CD4-positive, CD25-positive, alpha-beta regulatory T cell (primary cell): ENCODE measurements around the gene EPB42. TPM values are rescaled to one million over a fixed set of nuclear protein-coding genes. Genes with fewer than 3 reads are reported as not detected.

ENCODE experiments used
- ATAC-seq, 2 donors: fragments of 150-1000 bp; cut with Tn5 transposase; one replicate each; pipeline ENCODE4 v1.10.0; 2021; ENCODE audit warnings: low read depth in 2 of 2, moderate number of reproducible peaks in 2 of 2, moderate library complexity in 1 of 2
- DNase-seq, 3 donors: peaks; one replicate each; pipeline versions ENCODE4 v3.0.0 to v3.0.0-alpha.2; 2012 to 2022; ENCODE audit warnings: mixed read lengths in 1 of 3
- H3K27ac ChIP-seq: one replicate; pipeline ENCODE4 v1.7.0; 2013; ENCODE audit warnings: mild to moderate bottlenecking, low read length; ENCODE audit not compliant: insufficient read depth, poor library complexity, severe bottlenecking
- H3K27me3 ChIP-seq: one replicate; pipeline ENCODE4 v1.7.0; 2013; ENCODE audit warnings: low read length; ENCODE audit not compliant: control insufficient read depth, insufficient read depth
- H3K36me3 ChIP-seq: one replicate; pipeline ENCODE4 v1.7.0; 2013; ENCODE audit warnings: mild to moderate bottlenecking, low read length, moderate library complexity; ENCODE audit not compliant: control insufficient read depth, insufficient read depth
- H3K4me1 ChIP-seq: 2 replicates; pipeline ENCODE4 v1.7.0; 2013; ENCODE audit warnings: mild to moderate bottlenecking, low read length; ENCODE audit not compliant: insufficient read depth, control insufficient read depth, poor library complexity, severe bottlenecking
- H3K4me3 ChIP-seq: one replicate; pipeline ENCODE4 v1.7.0; 2013; ENCODE audit warnings: low read depth, mild to moderate bottlenecking, low read length, moderate library complexity
- H3K9me3 ChIP-seq, 2 experiments: 1 replicate in 1 of 2; 2 replicates in 1 of 2; pipeline ENCODE4 v1.7.0; 2013; ENCODE audit warnings: low read length in 2 of 2, mild to moderate bottlenecking in 1 of 2, moderate library complexity in 1 of 2; ENCODE audit not compliant: control insufficient read depth in 2 of 2
- H3K27ac Mint-ChIP-seq, 3 donors: one replicate each; pipeline ENCODE4 v1.8.0; 2020 to 2022; ENCODE audit warnings: mild to moderate bottlenecking in 3 of 3, mixed read lengths in 3 of 3, moderate library complexity in 2 of 3
- H3K27me3 Mint-ChIP-seq: one replicate; pipeline ENCODE4 v1.8.0; 2022; ENCODE audit warnings: mild to moderate bottlenecking, mixed read lengths
- H3K36me3 Mint-ChIP-seq: one replicate; pipeline ENCODE4 v1.8.0; 2020; ENCODE audit warnings: mixed read lengths
- H3K4me1 Mint-ChIP-seq, 4 donors: one replicate each; pipeline ENCODE4 v1.8.0; 2020 to 2022; ENCODE audit warnings: mixed read lengths in 4 of 4, mild to moderate bottlenecking in 1 of 4
- H3K4me3 Mint-ChIP-seq, 4 donors: one replicate each; pipeline ENCODE4 v1.8.0; 2020 to 2022; ENCODE audit warnings: mild to moderate bottlenecking in 4 of 4, mixed read lengths in 4 of 4, moderate library complexity in 3 of 4
- H3K9me3 Mint-ChIP-seq, 7 donors: one replicate each; pipeline ENCODE4 v1.8.0; 2020 to 2022; ENCODE audit warnings: mixed read lengths in 7 of 7, mild to moderate bottlenecking in 3 of 7, moderate library complexity in 2 of 7
- polyA plus RNA-seq, 4 donors: library from polyadenylated mRNA; unstranded; fragments of 300-500 nt; fragmentation: Illumina TruSeq; gene quantifications; one replicate each; pipeline ENCODE4 v1.2.3, GENCODE V29; 2021
- total RNA-seq: library from RNA; stranded (reverse); gene quantifications from one replicate; pipeline ENCODE4 v1.2.3, GENCODE V29; 2022

Gene EPB42
- total and polyA plus RNA-seq, 5 donors from 2014 or later, result 0.53 TPM; not detected in 4

- no peak for DNase-seq
- Mint-ChIP-seq H3K4me1 (no peaks in the 10 kb centered on the region), H3K9me3 (peaks cover 0 to 2% (median 0%) of the 10 kb centered on the region in 7 donors), H3K4me3 (no peak overlapping the region), H3K27ac (no peak overlapping the region), H3K36me3 (no peaks in the 10 kb centered on the region), H3K27me3 (peaks cover 5% of the 10 kb centered on the region)
- Histone ChIP-seq H3K36me3 (no peaks in the 10 kb centered on the region), H3K4me1 (no peaks in the 10 kb centered on the region), H3K27me3 (peaks cover 2% of the 10 kb centered on the region), H3K27ac (no peak overlapping the region), H3K4me3 (no peak overlapping the region), H3K9me3 (no peaks in the 10 kb centered on the region)
- no peak for ATAC-seq
These were observed 6.1 kb downstream of the EPB42 start for GRCh38 chr15:43214592-43215295.

DNA sequence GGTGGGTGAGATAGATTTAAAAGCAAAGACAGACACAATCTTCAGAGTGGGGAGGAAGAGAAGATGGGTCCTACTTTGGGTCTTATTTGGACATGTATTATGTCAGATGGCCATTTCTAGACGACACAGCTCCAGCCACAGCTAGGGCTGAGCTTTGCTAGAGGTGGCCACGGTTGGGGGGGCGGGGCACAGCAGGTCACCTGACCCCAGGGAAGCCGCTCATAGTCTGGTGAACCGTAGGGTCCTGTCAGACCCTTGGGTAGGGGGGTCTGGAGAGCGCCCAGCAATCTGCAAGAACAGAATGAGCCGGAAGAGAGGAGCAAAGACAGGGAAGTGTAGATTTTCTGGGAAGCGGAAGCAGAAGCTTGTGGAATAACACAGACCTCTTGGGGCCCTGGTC, 6.6 kb downstream of the EPB42 start:
- no peaks in the 10 kb centered on the region for H3K36me3 Mint-ChIP-seq
- Histone ChIP-seq H3K36me3 (no peaks in the 10 kb centered on the region), H3K4me1 (no peaks in the 10 kb centered on the region), H3K27me3 (peaks cover 2% of the 10 kb centered on the region), H3K4me3 (no peak overlapping the region), H3K9me3 (no peaks in the 10 kb centered on the region), H3K27ac (no peak overlapping the region)
- no peaks in the 10 kb centered on the region for H3K4me1 Mint-ChIP-seq
- no peak overlapping the region for H3K27ac Mint-ChIP-seq
- H3K9me3 Mint-ChIP-seq, result peaks cover 0 to 2% (median 0%) of the 10 kb centered on the region in 7 donors
- DNase-seq (no peak), ATAC-seq (no peak)
- no peak overlapping the region for H3K4me3 Mint-ChIP-seq
- H3K27me3 Mint-ChIP-seq, result peaks cover 5% of the 10 kb centered on the region

- no peak overlapping the region for H3K4me3 ChIP-seq
- no peaks in the 10 kb centered on the region for H3K4me1 Mint-ChIP-seq
- no peak overlapping the region for H3K4me3 Mint-ChIP-seq
- H3K27ac Mint-ChIP-seq, result no peak overlapping the region
- peaks cover 9% of the 10 kb centered on the region for H3K27me3 Mint-ChIP-seq
- H3K36me3 ChIP-seq, result no peaks in the 10 kb centered on the region
- DNase-seq (no peak), ATAC-seq (no peak)
- no peaks in the 10 kb centered on the region for H3K36me3 Mint-ChIP-seq
- H3K27me3 ChIP-seq, result peaks cover 2% of the 10 kb centered on the region
- no peaks in the 10 kb centered on the region for H3K4me1 ChIP-seq
- peaks cover 0 to 2% (median 0%) of the 10 kb centered on the region in 7 donors for H3K9me3 Mint-ChIP-seq
- H3K9me3 ChIP-seq, result no peaks in the 10 kb centered on the region
- H3K27ac ChIP-seq, result no peak overlapping the region
These were observed 7.4 kb downstream of the EPB42 start for GRCh38 chr15:43213466-43213865.

DNA sequence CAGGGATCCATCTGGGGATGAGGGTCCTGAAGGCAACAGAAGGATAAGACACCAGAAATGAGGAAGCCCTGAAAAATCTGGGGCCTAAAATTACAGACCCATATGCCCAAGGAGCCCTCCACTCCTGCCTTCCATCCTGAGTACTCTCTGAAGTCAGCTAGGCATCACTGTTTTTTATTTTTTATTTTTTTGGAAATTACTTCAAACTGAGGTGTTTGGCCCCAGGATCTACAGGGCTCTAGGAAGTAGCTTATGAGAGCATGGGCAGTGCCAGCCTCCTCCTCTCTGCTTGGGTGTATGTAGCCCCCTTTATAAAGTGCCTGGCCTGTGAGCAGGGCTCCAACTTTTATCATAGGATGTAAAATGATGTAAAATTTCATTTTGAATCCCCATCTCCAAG, 7.9 kb downstream of the EPB42 start:
- H3K27me3 ChIP-seq, result peaks cover 2% of the 10 kb centered on the region
- no peak overlapping the region for H3K27ac ChIP-seq
- H3K9me3 Mint-ChIP-seq, result peaks cover 0 to 2% (median 0%) of the 10 kb centered on the region in 7 donors
- peaks cover 9% of the 10 kb centered on the region for H3K27me3 Mint-ChIP-seq
- H3K27ac Mint-ChIP-seq, result no peak overlapping the region
- no peak overlapping the region for H3K4me3 Mint-ChIP-seq
- DNase-seq (no peak), ATAC-seq (no peak)
- no peaks in the 10 kb centered on the region for H3K4me1 ChIP-seq
- H3K36me3 ChIP-seq, result no peaks in the 10 kb centered on the region
- H3K36me3 Mint-ChIP-seq, result no peaks in the 10 kb centered on the region
- no peaks in the 10 kb centered on the region for H3K4me1 Mint-ChIP-seq
- H3K4me3 ChIP-seq, result no peak overlapping the region
- no peaks in the 10 kb centered on the region for H3K9me3 ChIP-seq

GRCh38 chr15:43212299-43212698, 8.5 kb downstream of the EPB42 start:
- DNase-seq, result no peak
- no peaks in the 10 kb centered on the region for H3K4me1 ChIP-seq
- Mint-ChIP-seq H3K27me3 (peaks cover 9% of the 10 kb centered on the region), H3K4me3 (no peak overlapping the region), H3K4me1 (no peaks in the 10 kb centered on the region), H3K36me3 (no peaks in the 10 kb centered on the region), H3K27ac (no peak overlapping the region), H3K9me3 (peaks cover 0 to 2% (median 0%) of the 10 kb centered on the region in 7 donors)
- H3K27ac ChIP-seq, result no peak overlapping the region
- H3K36me3 ChIP-seq, result no peaks in the 10 kb centered on the region
- no peaks in the 10 kb centered on the region for H3K9me3 ChIP-seq
- no peak for ATAC-seq
- no peak overlapping the region for H3K4me3 ChIP-seq
- H3K27me3 ChIP-seq, result peaks cover 2% of the 10 kb centered on the region

GRCh38 chr15:43211224-43211735, 9.5 kb downstream of the EPB42 start:
- no peaks in the 10 kb centered on the region for H3K4me1 Mint-ChIP-seq
- ATAC-seq (no peak), DNase-seq (no peak)
- no peaks in the 10 kb centered on the region for H3K36me3 ChIP-seq
- peaks cover 2% of the 10 kb centered on the region for H3K27me3 ChIP-seq
- H3K27me3 Mint-ChIP-seq, result peaks cover 9% of the 10 kb centered on the region
- H3K27ac Mint-ChIP-seq, result no peak overlapping the region
- no peak overlapping the region for H3K27ac ChIP-seq
- H3K9me3 Mint-ChIP-seq, result no peaks in the 10 kb centered on the region
- no peaks in the 10 kb centered on the region for H3K36me3 Mint-ChIP-seq
- no peak overlapping the region for H3K4me3 Mint-ChIP-seq
- H3K9me3 ChIP-seq, result no peaks in the 10 kb centered on the region
- H3K4me3 ChIP-seq, result no peak overlapping the region
- H3K4me1 ChIP-seq, result no peaks in the 10 kb centered on the region

- no peak overlapping the region for H3K27ac ChIP-seq
- H3K4me3 Mint-ChIP-seq, result no peak overlapping the region
- H3K4me3 ChIP-seq, result no peak overlapping the region
- H3K9me3 ChIP-seq, result no peaks in the 10 kb centered on the region
- ATAC-seq (no peak), DNase-seq (no peak)
- H3K27ac Mint-ChIP-seq, result no peak overlapping the region
- peaks cover 2% of the 10 kb centered on the region for H3K27me3 ChIP-seq
- H3K36me3 ChIP-seq, result no peaks in the 10 kb centered on the region
- H3K27me3 Mint-ChIP-seq, result peaks cover 9% of the 10 kb centered on the region
- no peaks in the 10 kb centered on the region for H3K4me1 Mint-ChIP-seq
- no peaks in the 10 kb centered on the region for H3K4me1 ChIP-seq
- H3K9me3 Mint-ChIP-seq, result no peaks in the 10 kb centered on the region
- no peaks in the 10 kb centered on the region for H3K36me3 Mint-ChIP-seq
These were observed 10.0 kb downstream of the EPB42 start for GRCh38 chr15:43210807-43211206.

- Histone ChIP-seq H3K27ac (no peak overlapping the region), H3K36me3 (no peaks in the 10 kb centered on the region), H3K4me1 (no peaks in the 10 kb centered on the region), H3K9me3 (no peaks in the 10 kb centered on the region), H3K4me3 (no peak overlapping the region), H3K27me3 (peaks cover 2% of the 10 kb centered on the region)
- Mint-ChIP-seq H3K4me1 (no peaks in the 10 kb centered on the region), H3K36me3 (no peaks in the 10 kb centered on the region), H3K27me3 (peaks cover 9% of the 10 kb centered on the region), H3K9me3 (no peaks in the 10 kb centered on the region), H3K4me3 (no peak overlapping the region), H3K27ac (peak overlapping the region in 1 of 3 donors; percentile 16)
- DNase-seq, result no peak
- no peak for ATAC-seq
These were observed 10.6 kb downstream of the EPB42 start for GRCh38 chr15:43210172-43210745.
